Left ventricle myocardium inferior (tissue), 1 donor: ENCODE data around the gene HMG20A. TPM values are rescaled to one million over a fixed set of nuclear protein-coding genes. Genes with fewer than 3 reads are reported as not detected.

Experiments
- DNase-seq: peaks from one replicate; pipeline ENCODE4 v3.0.0-alpha.2; 2020
- H3K27ac ChIP-seq: fragments of 200-600 bp; replicated peaks from 2 replicates; pipeline ENCODE4 v1.8.0; 2021
- H3K27me3 ChIP-seq: fragments of 200-600 bp; 2 replicates; pipeline ENCODE4 v1.8.0; 2021; ENCODE audit warnings: low read depth
- H3K36me3 ChIP-seq: fragments of 200-600 bp; 2 replicates; pipeline ENCODE4 v1.8.0; 2021
- H3K4me1 ChIP-seq: fragments of 200-600 bp; 2 replicates; pipeline ENCODE4 v1.8.0; 2021
- H3K4me3 ChIP-seq: fragments of 200-600 bp; 2 replicates; pipeline ENCODE4 v1.8.0; 2021; ENCODE audit warnings: mild to moderate bottlenecking, moderate library complexity
- H3K9me3 ChIP-seq: fragments of 200-600 bp; replicated peaks from 2 replicates; pipeline ENCODE4 v1.8.0; 2021
- CTCF ChIP-seq: fragments of 200-600 bp; IDR thresholded peaks from 2 replicates; pipeline ENCODE4 v1.8.0; 2021; ENCODE audit warnings: antibody characterized with exemption, mild to moderate bottlenecking, borderline replicate concordance
- intact Hi-C: fragments of 100-400 bp; cut with micrococcal nuclease; formaldehyde crosslinking; loops from one replicate; pipeline ENCODE4 v1.11.0; 2022
- total RNA-seq: library from RNA; stranded (reverse); fragmentation: NEBNext Ultra II Directional; extraction: Animal tissue kit (Norgen Biotek cat#: 25700); gene quantifications from one replicate; pipeline ENCODE4 v1.2.1, GENCODE V29; 2021
- donor health status: DM: no; HTN: yes; CAD: no; lungs with severe emphysema.

Gene HMG20A
- total RNA-seq, 1 donor from 2014 or later, result 30.5 TPM

GRCh38 chr15:77437264-77437663 is 16.6 kb downstream of the HMG20A start:
- DNase-seq, result no peak
- H3K9me3 ChIP-seq, result no peaks in the 10 kb centered on the region
- H3K27me3 ChIP-seq, result no peaks in the 10 kb centered on the region
- intact Hi-C loops, result no loop called here
- no peak for TF ChIP-seq CTCF
- H3K27ac ChIP-seq, result no peak overlapping the region
- peaks cover 32% of the 10 kb centered on the region for H3K4me1 ChIP-seq
- no peaks in the 10 kb centered on the region for H3K36me3 ChIP-seq
- H3K4me3 ChIP-seq, result no peak overlapping the region

GRCh38 chr15:77440378-77440999 is 19.8 kb downstream of the HMG20A start:
- peaks cover 50% of the 10 kb centered on the region for H3K4me1 ChIP-seq
- H3K4me3 ChIP-seq, result no peak overlapping the region
- H3K9me3 ChIP-seq, result no peaks in the 10 kb centered on the region
- intact Hi-C loops, result no loop called here
- H3K27me3 ChIP-seq, result no peaks in the 10 kb centered on the region
- H3K27ac ChIP-seq, result no peak overlapping the region
- DNase-seq, result no peak
- no peaks in the 10 kb centered on the region for H3K36me3 ChIP-seq
- no peak for TF ChIP-seq CTCF

- no peaks in the 10 kb centered on the region for H3K36me3 ChIP-seq
- no peaks in the 10 kb centered on the region for H3K27me3 ChIP-seq
- intact Hi-C loops, result no loop called here
- no peak for TF ChIP-seq CTCF
- no peak for DNase-seq
- peaks cover 54% of the 10 kb centered on the region for H3K4me1 ChIP-seq
- no peak overlapping the region for H3K4me3 ChIP-seq
- no peak overlapping the region for H3K27ac ChIP-seq
- H3K9me3 ChIP-seq, result no peaks in the 10 kb centered on the region
Measured at GRCh38 chr15:77446840-77447390, 26.2 kb downstream of the HMG20A start.

- peaks cover 8% of the 10 kb centered on the region for H3K36me3 ChIP-seq
- H3K27ac ChIP-seq, result peak overlapping the region; percentile 70
- H3K4me1 ChIP-seq, result peaks cover 49% of the 10 kb centered on the region
- no peak for TF ChIP-seq CTCF
- H3K4me3 ChIP-seq, result no peak overlapping the region
- no peaks in the 10 kb centered on the region for H3K9me3 ChIP-seq
- H3K27me3 ChIP-seq, result no peaks in the 10 kb centered on the region
- intact Hi-C loops, result no loop called here
- no peak for DNase-seq
Measured at GRCh38 chr15:77454265-77454664, 33.6 kb downstream of the HMG20A start.

GRCh38 chr15:77454951-77455350 is 34.3 kb downstream of the HMG20A start:
- intact Hi-C loops, result no loop called here
- H3K27me3 ChIP-seq, result no peaks in the 10 kb centered on the region
- H3K9me3 ChIP-seq, result no peaks in the 10 kb centered on the region
- H3K4me3 ChIP-seq, result no peak overlapping the region
- no peak for TF ChIP-seq CTCF
- peak overlapping the region; percentile 70 for H3K27ac ChIP-seq
- DNase-seq, result no peak
- H3K36me3 ChIP-seq, result peaks cover 12% of the 10 kb centered on the region
- H3K4me1 ChIP-seq, result peaks cover 49% of the 10 kb centered on the region
